Adrenal gland (tissue), 5 donors: ENCODE results near the gene FAM53B.

Experiments
- CTCF ChIP-seq, 6 experiments: fragments of 450-650 bp in 4 of 6; fragments of 200-600 bp in 2 of 6; sonication (generic) in 1 of 6; IDR thresholded peaks; 1 replicate in 5 of 6; 2 replicates in 1 of 6; pipeline versions ENCODE4 v1.5.1 to v1.8.0; 2016 to 2021; ENCODE audit warnings: antibody characterized with exemption in 6 of 6, mild to moderate bottlenecking in 2 of 6, moderate library complexity in 1 of 6
- POLR2A ChIP-seq, 2 donors: fragments of 450-650 bp; IDR thresholded peaks; one replicate each; pipeline ENCODE4 v1.6.1; 2017; ENCODE audit warnings: antibody characterized with exemption in 2 of 2, mild to moderate bottlenecking in 2 of 2, moderate library complexity in 1 of 2
- donor health status: DM: no; HTN: no; CAD: no.

DNA sequence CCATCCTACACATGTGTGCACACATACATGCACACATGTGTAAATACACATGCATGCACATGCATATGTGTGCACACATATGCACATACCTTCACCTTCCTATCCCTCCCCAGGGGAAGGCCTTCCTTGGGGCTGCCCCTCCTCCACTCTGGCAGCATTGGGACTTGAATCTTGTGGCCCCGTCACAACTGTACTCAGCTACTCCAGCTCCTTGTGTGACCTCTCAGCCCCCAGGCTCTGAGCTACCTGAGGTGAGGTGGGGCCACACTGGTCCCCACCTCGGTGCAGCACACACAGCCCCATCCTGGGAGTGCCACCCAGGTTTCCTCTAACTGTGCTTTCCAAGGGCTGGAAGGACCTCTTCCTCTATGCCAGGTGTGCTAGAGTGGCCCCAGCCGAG is 166.5 kb downstream of the FAM53B start:
- no peak for TF ChIP-seq CTCF (IDR thresholded peaks at IDR 0.05)
- TF ChIP-seq POLR2A (IDR thresholded peaks at IDR 0.05), result no peak
